ENCODE results near the gene NVL.
A peak's percentile ranks its signal among the peaks of the same experiment; 100 is the strongest.
"Not testable (repeated sequence)": the region's sequence is repeated elsewhere in the genome, so short reads cannot be mapped to it uniquely, and the experiment has no call there.

NVL gene

GRCh38 chr1:224329842-224330753 is at the start of gene NVL:
TSS of gene NVL (minus strand) at chr1:224330172. CDS start at chr1:224330127, 45 bp downstream.
- peak; percentile 81 to 84 for DNase-seq

GRCh38 chr1:224378855-224379631 is 49.1 kb upstream of the NVL start:
- DNase-seq = no peak

GRCh38 chr1:224377676-224378006 is 47.7 kb upstream of the NVL start:
- DNase-seq = peak; percentile 30 to 52

- DNase-seq = no peak
Measured at GRCh38 chr1:224375059-224375458, 45.1 kb upstream of the NVL start.

- DNase-seq = peak in 1 of 2 experiments; percentile 38
Measured at GRCh38 chr1:224373008-224373590, 43.1 kb upstream of the NVL start.

GRCh38 chr1:224368409-224368808 is 38.4 kb upstream of the NVL start:
- DNase-seq = no peak

- no peak for DNase-seq
Measured at GRCh38 chr1:224359207-224359606, 29.2 kb upstream of the NVL start.

- DNase-seq = no peak
Measured at GRCh38 chr1:224358237-224358636, 28.3 kb upstream of the NVL start.

- DNase-seq = no peak
Measured at GRCh38 chr1:224357626-224358124, 27.7 kb upstream of the NVL start.

- peak; percentile 88 to 92 for DNase-seq
Measured at GRCh38 chr1:224356685-224357625, 27.0 kb upstream of the NVL start, which contains the start of gene CNIH4. TSS of gene CNIH4 (plus strand) at chr1:224356879. CDS start at chr1:224356925, 46 bp downstream.

- DNase-seq = no peak
Measured at GRCh38 chr1:224353975-224354925, 24.3 kb upstream of the NVL start.

- not testable (repeated sequence) for DNase-seq
Measured at GRCh38 chr1:224352436-224353085, 22.6 kb upstream of the NVL start.

- not testable (repeated sequence) for DNase-seq
Measured at GRCh38 chr1:224349716-224350115, 19.7 kb upstream of the NVL start.

GRCh38 chr1:224348137-224348536 is 18.2 kb upstream of the NVL start:
- no peak for DNase-seq

GRCh38 chr1:224343679-224344078 is 13.7 kb upstream of the NVL start:
- DNase-seq = no peak

GRCh38 chr1:224340453-224341384 is 10.7 kb upstream of the NVL start:
- peak; percentile 33 to 37 for DNase-seq

GRCh38 chr1:224339442-224340033 is 9.6 kb upstream of the NVL start:
- DNase-seq = no peak

GRCh38 chr1:224338150-224338838 is 8.3 kb upstream of the NVL start:
- no peak for DNase-seq
